IPS-20b (cell line): ENCODE data around the gene SEL1L3.

Experiments used
- H3K27ac ChIP-seq: one replicate; pipeline ENCODE4 v1.5.1; 2013; ENCODE audit warnings: low read length
- H3K27me3 ChIP-seq: 2 replicates; pipeline ENCODE4 v1.6.1; 2013; ENCODE audit warnings: mild to moderate bottlenecking, low read length, inconsistent platforms; ENCODE audit not compliant: insufficient read depth
- H3K36me3 ChIP-seq: 2 replicates; pipeline ENCODE4 v1.6.1; 2013; ENCODE audit warnings: low read depth, mild to moderate bottlenecking, inconsistent platforms, low read length, moderate library complexity; ENCODE audit not compliant: insufficient read depth
- H3K4me1 ChIP-seq: 2 replicates; pipeline ENCODE4 v1.6.1; 2013; ENCODE audit warnings: mild to moderate bottlenecking, control low read depth, inconsistent platforms, low read length, moderate library complexity; ENCODE audit not compliant: insufficient read depth
- H3K4me3 ChIP-seq: 2 replicates; pipeline ENCODE4 v1.5.1; 2013; ENCODE audit warnings: mild to moderate bottlenecking, low read length, inconsistent platforms
- H3K9ac ChIP-seq: 2 replicates; pipeline ENCODE4 v1.6.1; 2013; ENCODE audit warnings: low read depth, mild to moderate bottlenecking, inconsistent platforms, low read length, moderate library complexity
- H3K9me3 ChIP-seq: 2 replicates; pipeline ENCODE4 v1.6.1; 2013; ENCODE audit warnings: mild to moderate bottlenecking, low read depth, low read length, inconsistent platforms; ENCODE audit not compliant: insufficient read depth

Gene SEL1L3

DNA sequence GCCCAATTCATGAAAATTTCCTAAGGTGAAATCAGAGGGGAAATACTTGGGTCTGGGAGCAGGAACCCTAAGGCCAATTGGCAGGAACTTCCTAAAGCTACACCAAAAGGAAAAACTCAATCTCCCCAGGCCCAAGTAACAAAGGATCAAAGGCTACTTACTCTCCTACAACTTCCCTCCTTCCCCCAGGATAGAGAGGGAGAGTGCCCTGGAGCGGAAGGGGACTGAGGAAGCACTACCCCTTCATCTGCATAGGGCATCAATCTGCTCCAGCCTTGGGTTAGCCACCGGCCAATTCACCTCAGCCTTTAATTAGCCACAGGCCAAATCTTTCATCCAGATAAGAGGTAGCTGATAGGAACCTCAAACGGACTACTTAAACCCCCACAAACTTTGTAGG, 152.2 kb downstream of the SEL1L3 start:
- no peak overlapping the region for H3K27ac ChIP-seq
- no peak overlapping the region for H3K9ac ChIP-seq
- H3K36me3 ChIP-seq, result no peaks in the 10 kb centered on the region
- H3K4me3 ChIP-seq, result no peak overlapping the region
- H3K9me3 ChIP-seq, result no peaks in the 10 kb centered on the region
- no peaks in the 10 kb centered on the region for H3K27me3 ChIP-seq
- H3K4me1 ChIP-seq, result no peaks in the 10 kb centered on the region

DNA sequence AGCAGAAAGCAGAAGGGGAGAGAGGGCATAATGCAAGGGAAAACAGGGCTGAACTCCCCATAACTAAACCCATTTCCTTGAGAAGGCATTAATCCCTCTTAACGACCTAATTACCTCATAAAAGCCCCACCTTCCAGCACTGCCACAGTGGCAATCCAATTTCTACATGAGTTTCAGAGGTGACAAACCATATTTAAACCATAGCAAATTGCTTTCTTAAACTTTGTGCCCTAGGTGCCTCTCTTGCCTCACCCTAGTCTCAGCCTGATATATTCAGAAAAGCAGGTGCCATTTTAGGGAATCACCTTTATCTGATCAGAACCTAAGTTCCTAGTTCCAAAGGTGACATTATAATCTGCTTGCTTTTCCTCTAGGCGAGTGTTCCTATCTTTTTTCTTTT, 158.3 kb downstream of the SEL1L3 start:
- Histone ChIP-seq H3K36me3 (no peaks in the 10 kb centered on the region), H3K27me3 (no peaks in the 10 kb centered on the region), H3K4me1 (no peaks in the 10 kb centered on the region), H3K4me3 (no peak overlapping the region), H3K9me3 (no peaks in the 10 kb centered on the region), H3K27ac (no peak overlapping the region), H3K9ac (no peak overlapping the region)

DNA sequence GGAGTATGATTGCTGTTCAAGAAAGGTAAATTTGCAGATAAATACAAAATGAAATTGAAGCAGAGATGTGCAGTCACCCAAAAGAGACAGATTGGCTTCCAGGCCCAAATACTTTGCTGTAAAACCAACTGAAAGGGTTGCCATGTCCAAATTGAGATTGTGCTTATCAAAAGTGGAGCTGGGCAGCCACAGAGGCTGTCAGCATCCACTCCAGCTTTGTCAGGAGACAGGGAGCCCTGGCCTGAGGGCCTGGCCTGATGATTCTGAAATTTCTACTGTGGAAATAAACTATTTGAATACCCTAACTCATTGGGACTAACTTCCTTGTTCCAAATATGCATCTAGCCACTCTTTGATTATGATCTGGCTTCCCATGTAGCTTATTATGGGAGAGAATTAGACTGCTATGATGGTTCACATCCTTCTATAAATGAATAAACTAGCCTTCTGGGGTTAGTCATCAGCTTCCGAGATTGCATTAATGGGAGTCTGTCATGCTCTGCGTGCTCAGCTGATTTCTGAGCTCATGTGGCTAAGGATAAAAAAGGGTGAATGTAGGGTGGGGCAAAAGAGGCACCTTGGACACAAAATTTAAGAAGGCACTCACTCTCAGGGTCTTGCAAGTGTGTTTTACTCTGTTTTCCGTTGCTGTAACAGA, 158.9 kb downstream of the SEL1L3 start:
- Histone ChIP-seq H3K27me3 (no peaks in the 10 kb centered on the region), H3K36me3 (no peaks in the 10 kb centered on the region), H3K4me1 (no peaks in the 10 kb centered on the region), H3K27ac (no peak overlapping the region), H3K9ac (no peak overlapping the region), H3K4me3 (no peak overlapping the region), H3K9me3 (no peaks in the 10 kb centered on the region)

DNA sequence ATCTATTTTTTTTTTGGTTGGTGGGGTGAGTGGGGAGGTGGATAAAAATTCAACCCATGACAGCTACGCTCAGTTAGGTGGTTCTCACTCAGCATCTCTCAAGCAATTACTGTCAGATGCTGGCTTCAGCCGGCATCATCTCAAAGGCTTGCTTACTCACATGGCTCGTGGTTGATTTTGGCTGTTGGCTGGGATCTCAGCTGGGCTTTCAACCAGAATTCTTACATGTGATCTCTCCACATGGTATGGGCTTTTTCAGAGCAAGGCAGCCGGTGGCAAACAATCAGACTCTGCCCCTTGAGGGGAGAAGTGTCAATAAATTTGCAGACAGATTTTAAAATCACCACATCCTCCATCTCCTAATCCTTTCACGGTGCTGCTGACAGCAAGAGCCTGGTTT, 159.9 kb downstream of the SEL1L3 start:
- no peak overlapping the region for H3K27ac ChIP-seq
- H3K4me3 ChIP-seq, result no peak overlapping the region
- H3K9ac ChIP-seq, result no peak overlapping the region
- H3K27me3 ChIP-seq, result no peaks in the 10 kb centered on the region
- no peaks in the 10 kb centered on the region for H3K4me1 ChIP-seq
- H3K36me3 ChIP-seq, result no peaks in the 10 kb centered on the region
- no peaks in the 10 kb centered on the region for H3K9me3 ChIP-seq

DNA sequence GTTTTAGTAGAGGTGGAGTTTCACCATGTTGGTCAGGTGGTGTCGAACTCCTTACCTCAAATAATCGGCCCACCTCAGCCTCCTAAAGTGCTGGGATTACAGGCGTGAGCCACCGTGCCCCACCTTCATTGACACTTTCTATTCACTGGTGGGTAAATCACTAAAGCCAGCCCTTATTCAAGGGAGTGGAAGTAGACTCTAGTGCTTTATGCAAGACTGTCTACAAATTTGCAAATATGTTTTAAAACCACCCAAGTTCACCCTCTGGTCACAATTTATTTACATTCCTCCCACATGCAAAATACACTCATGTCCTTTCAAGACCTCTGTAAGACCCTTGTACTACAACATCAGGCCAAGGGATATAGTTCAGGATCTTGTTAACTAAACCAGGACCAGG, 162.1 kb downstream of the SEL1L3 start:
- H3K4me1 ChIP-seq, result peaks cover 7% of the 10 kb centered on the region; the same call in 1 of the 2 replicates
- H3K27me3 ChIP-seq, result no peaks in the 10 kb centered on the region
- no peak overlapping the region for H3K4me3 ChIP-seq
- no peaks in the 10 kb centered on the region; the same call in 1 of the 2 replicates for H3K9me3 ChIP-seq
- H3K27ac ChIP-seq, result no peak overlapping the region
- no peak overlapping the region for H3K9ac ChIP-seq
- H3K36me3 ChIP-seq, result no peaks in the 10 kb centered on the region

DNA sequence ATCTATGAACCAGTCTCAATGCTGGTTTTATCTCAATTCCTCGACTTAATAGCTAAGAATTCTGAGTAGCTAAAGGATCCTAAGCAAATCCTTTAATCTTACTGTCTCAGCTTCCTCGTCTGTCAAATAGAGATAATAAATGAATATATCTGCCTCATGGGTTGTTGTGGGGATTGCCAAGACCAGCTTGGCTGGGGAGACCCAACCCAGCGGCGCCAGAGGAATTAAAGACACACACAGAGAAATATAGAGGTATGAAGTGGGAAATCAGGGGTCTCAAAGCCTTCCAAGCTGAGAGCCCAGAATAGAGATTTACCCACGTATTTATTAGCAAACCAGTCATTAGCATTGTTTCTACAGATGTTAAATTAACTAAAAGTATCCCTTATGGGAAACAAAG, 165.3 kb downstream of the SEL1L3 start:
- Histone ChIP-seq H3K27me3 (no peaks in the 10 kb centered on the region), H3K4me3 (no peak overlapping the region), H3K36me3 (no peaks in the 10 kb centered on the region), H3K9me3 (no peaks in the 10 kb centered on the region; the same call in 1 of the 2 replicates), H3K27ac (no peak overlapping the region), H3K9ac (no peak overlapping the region), H3K4me1 (peaks cover 7% of the 10 kb centered on the region; the same call in 1 of the 2 replicates)
